Mesendoderm (in vitro differentiated cells): ENCODE measurements around the gene ICAM5.

Experiments
- DNase-seq: peaks from one replicate; pipeline ENCODE4 v3.0.0; 2013
- H2AK5ac ChIP-seq: 2 replicates; pipeline ENCODE4 v1.6.1; 2013; ENCODE audit warnings: low read length, inconsistent platforms
- H2BK120ac ChIP-seq: 2 replicates; pipeline ENCODE4 v1.6.1; 2013; ENCODE audit warnings: low read depth, mild to moderate bottlenecking, low read length, moderate library complexity, mixed read lengths
- H2BK15ac ChIP-seq: replicated peaks from 2 replicates; pipeline ENCODE4 v1.6.1; 2013; ENCODE audit warnings: low read depth, mild to moderate bottlenecking, moderate library complexity
- H2BK5ac ChIP-seq: 2 replicates; pipeline ENCODE4 v1.6.1; 2013; ENCODE audit warnings: low read length, inconsistent platforms
- H3K18ac ChIP-seq: 2 replicates; pipeline ENCODE4 v1.6.1; 2013; ENCODE audit warnings: mild to moderate bottlenecking, low read length, mixed read lengths
- H3K23ac ChIP-seq: one replicate; pipeline ENCODE4 v1.6.1; 2013; ENCODE audit warnings: low read length
- H3K27ac ChIP-seq: 2 replicates; pipeline ENCODE4 v1.5.1; 2013; ENCODE audit warnings: low read depth, mild to moderate bottlenecking, inconsistent platforms, low read length, moderate library complexity
- H3K27me3 ChIP-seq: 2 replicates; pipeline ENCODE4 v1.6.1; 2013; ENCODE audit warnings: low read length, control low read depth, mild to moderate bottlenecking, inconsistent platforms; ENCODE audit not compliant: insufficient read depth, poor library complexity
- H3K36me3 ChIP-seq: 2 replicates; pipeline ENCODE4 v1.6.1; 2013; ENCODE audit warnings: low read length, inconsistent platforms; ENCODE audit not compliant: control insufficient read depth, insufficient read depth
- H3K4ac ChIP-seq: one replicate; pipeline ENCODE4 v1.6.1; 2013; ENCODE audit warnings: low read depth, mild to moderate bottlenecking, low read length, moderate library complexity
- H3K4me1 ChIP-seq: 2 replicates; pipeline ENCODE4 v1.6.1; 2013; ENCODE audit warnings: low read depth, low read length, inconsistent platforms; ENCODE audit not compliant: control insufficient read depth
- H3K4me2 ChIP-seq: 2 replicates; pipeline ENCODE4 v1.6.1; 2013; ENCODE audit warnings: low read length
- H3K4me3 ChIP-seq: 2 replicates; pipeline ENCODE4 v1.5.1; 2013; ENCODE audit warnings: mild to moderate bottlenecking, low read length
- H3K56ac ChIP-seq: one replicate; pipeline ENCODE4 v1.6.1; 2013; ENCODE audit warnings: low read length
- H3K79me1 ChIP-seq: 2 replicates; pipeline ENCODE4 v1.6.1; 2013; ENCODE audit warnings: low read length, inconsistent platforms
- H3K79me2 ChIP-seq: 2 replicates; pipeline ENCODE4 v1.6.1; 2013; ENCODE audit warnings: mild to moderate bottlenecking, low read length; ENCODE audit not compliant: control insufficient read depth, insufficient read depth
- H3K9ac ChIP-seq: 2 replicates; pipeline ENCODE4 v1.6.1; 2013; ENCODE audit warnings: low read length, inconsistent platforms
- H4K5ac ChIP-seq: one replicate; pipeline ENCODE4 v1.6.1; 2013; ENCODE audit warnings: low read length
- H4K8ac ChIP-seq: one replicate; pipeline ENCODE4 v1.6.1; 2013; ENCODE audit warnings: low read depth, mild to moderate bottlenecking, control low read depth, low read length, moderate library complexity
- WGBS: extraction: QIAGEN DNeasy Blood & Tissue Kit; methylation state at CpG from one replicate; pipeline ENCODE4 v1.1.7; 2013; ENCODE audit warnings: low lambda C conversion rate, missing lambda C conversion rate; ENCODE audit not compliant: insufficient coverage; ENCODE audit errors: extremely low coverage; 5-methylcytosine and 5-hydroxymethylcytosine counted together

The ICAM5 gene

GRCh38 chr19:10309423-10309822 lies 19.7 kb downstream of the ICAM5 start, which contains the start of gene ZGLP1:
ZGLP1 (minus strand) TSS chr19:10309815.
- Histone ChIP-seq H3K27me3 (no peaks in the 10 kb centered on the region), H2BK120ac (no peak within 1 kb of the TSS), H3K27ac (no peak within 1 kb of the TSS), H3K4me2 (no peak within 1 kb of the TSS), H3K18ac (no peak within 1 kb of the TSS), H2BK5ac (no peak within 1 kb of the TSS), H4K5ac (no peak within 1 kb of the TSS), H2AK5ac (no peak within 1 kb of the TSS), H3K4me3 (no peak within 1 kb of the TSS), H3K79me2 (no peaks in the 10 kb centered on the region), H3K23ac (no peak within 1 kb of the TSS), H3K4ac (no peak within 1 kb of the TSS), H3K79me1 (no peaks in the 10 kb centered on the region), H3K4me1 (no peaks in the 10 kb centered on the region), H2BK15ac (no peak within 1 kb of the TSS), H3K56ac (no peak within 1 kb of the TSS), H3K36me3 (no peaks in the 10 kb centered on the region), H4K8ac (no peak within 1 kb of the TSS), H3K9ac (no peak within 1 kb of the TSS)
- DNase-seq, result no peak
- WGBS, result no CpG with 5 or more reads among the region's 24 CpGs

GRCh38 chr19:10315335-10316214 lies 25.8 kb downstream of the ICAM5 start, which contains the start of gene FDX2:
FDX2 (minus strand) TSS chr19:10316015; CDS start chr19:10315996, 19 bp downstream.
- peak; percentile 91 for DNase-seq
- H2BK15ac ChIP-seq, result no peak within 1 kb of the TSS
- H3K36me3 ChIP-seq, result peaks cover 6% of the 10 kb centered on the region
- peak within 1 kb of the TSS; percentile 79 for H3K4me3 ChIP-seq
- no peak within 1 kb of the TSS for H2BK5ac ChIP-seq
- H4K8ac ChIP-seq, result no peak within 1 kb of the TSS
- H2BK120ac ChIP-seq, result no peak within 1 kb of the TSS
- H2AK5ac ChIP-seq, result no peak within 1 kb of the TSS
- H3K4me2 ChIP-seq, result peak within 1 kb of the TSS; percentile 88
- peak within 1 kb of the TSS; percentile 90 for H3K56ac ChIP-seq
- H3K79me1 ChIP-seq, result no peaks in the 10 kb centered on the region
- peak within 1 kb of the TSS; percentile 6 for H3K4ac ChIP-seq
- H3K27me3 ChIP-seq, result no peaks in the 10 kb centered on the region
- H4K5ac ChIP-seq, result no peak within 1 kb of the TSS
- H3K4me1 ChIP-seq, result no peaks in the 10 kb centered on the region
- H3K18ac ChIP-seq, result peak within 1 kb of the TSS; percentile 52
- no CpG with 5 or more reads among the region's 55 CpGs for WGBS
- H3K27ac ChIP-seq, result no peak within 1 kb of the TSS
- H3K9ac ChIP-seq, result peak within 1 kb of the TSS; percentile 76
- no peaks in the 10 kb centered on the region for H3K79me2 ChIP-seq
- H3K23ac ChIP-seq, result no peak within 1 kb of the TSS

DNA sequence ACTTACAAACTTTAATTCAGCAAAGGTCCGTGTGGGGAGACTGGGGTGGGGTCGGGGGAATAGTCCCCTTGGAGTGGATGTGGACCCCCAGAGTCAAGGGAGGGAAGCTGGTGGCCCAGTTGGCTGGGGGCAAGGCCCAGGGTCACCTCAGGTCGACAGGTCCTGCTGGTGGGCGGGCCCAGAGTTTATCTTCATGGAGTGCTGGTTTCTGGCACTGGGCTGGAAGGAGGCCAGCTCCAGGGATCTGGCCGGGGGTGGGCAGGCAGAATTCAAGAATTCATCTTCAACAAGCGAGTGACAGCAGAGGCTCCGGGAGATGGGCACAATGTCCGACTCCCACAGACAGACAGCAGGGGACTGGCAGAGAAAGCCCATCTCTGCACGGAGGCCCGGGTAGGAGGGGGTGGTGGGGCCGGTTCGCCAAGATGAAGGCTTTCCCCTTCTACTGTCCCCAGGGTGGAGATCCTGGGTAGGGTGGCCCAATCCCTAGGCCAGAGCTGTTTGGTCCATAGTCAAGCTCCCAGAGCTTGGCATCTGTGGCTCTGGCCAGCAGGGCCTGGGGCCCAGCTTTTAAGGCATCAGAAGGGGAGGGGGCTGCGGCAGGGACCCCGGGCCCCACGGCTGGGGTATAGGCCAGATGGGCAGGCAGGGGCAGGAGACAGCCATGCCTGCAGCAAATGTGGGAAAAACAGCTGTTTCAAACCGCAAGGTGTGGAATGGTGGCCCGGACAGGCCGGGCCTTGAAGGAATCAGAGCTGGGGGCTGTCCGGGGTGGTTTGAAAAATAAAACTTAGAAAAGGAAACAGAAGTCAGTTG lies 26.7 kb downstream of the ICAM5 start:
- Histone ChIP-seq H4K8ac (no peak overlapping the region), H3K23ac (no peak overlapping the region), H3K4me3 (no peak overlapping the region), H2BK15ac (no peak overlapping the region), H2BK120ac (no peak overlapping the region), H2AK5ac (no peak overlapping the region), H3K4me1 (no peaks in the 10 kb centered on the region), H3K36me3 (peaks cover 6% of the 10 kb centered on the region), H2BK5ac (no peak overlapping the region), H3K18ac (no peak overlapping the region), H3K79me2 (no peaks in the 10 kb centered on the region), H3K9ac (peak overlapping the region; percentile 55), H4K5ac (no peak overlapping the region), H3K27me3 (no peaks in the 10 kb centered on the region), H3K4ac (no peak overlapping the region), H3K4me2 (no peak overlapping the region), H3K79me1 (no peaks in the 10 kb centered on the region), H3K27ac (no peak overlapping the region), H3K56ac (peak overlapping the region; percentile 57)
- no peak for DNase-seq
- no CpG with 5 or more reads among the region's 19 CpGs for WGBS

GRCh38 chr19:10317045-10317856 lies 27.5 kb downstream of the ICAM5 start:
- DNase-seq, result no peak
- no peaks in the 10 kb centered on the region for H3K79me1 ChIP-seq
- no peak overlapping the region for H3K4me2 ChIP-seq
- H3K27me3 ChIP-seq, result no peaks in the 10 kb centered on the region
- no peaks in the 10 kb centered on the region for H3K79me2 ChIP-seq
- no peak overlapping the region for H2BK5ac ChIP-seq
- H4K8ac ChIP-seq, result no peak overlapping the region
- no peak overlapping the region for H3K4me3 ChIP-seq
- no peak overlapping the region for H2AK5ac ChIP-seq
- no peak overlapping the region for H3K9ac ChIP-seq
- no peak overlapping the region for H3K27ac ChIP-seq
- no CpG with 5 or more reads among the region's 29 CpGs for WGBS
- H2BK120ac ChIP-seq, result no peak overlapping the region
- H3K23ac ChIP-seq, result no peak overlapping the region
- H3K36me3 ChIP-seq, result peaks cover 11% of the 10 kb centered on the region
- no peak overlapping the region for H2BK15ac ChIP-seq
- H3K56ac ChIP-seq, result no peak overlapping the region
- H3K18ac ChIP-seq, result no peak overlapping the region
- H3K4ac ChIP-seq, result no peak overlapping the region
- H4K5ac ChIP-seq, result no peak overlapping the region
- H3K4me1 ChIP-seq, result no peaks in the 10 kb centered on the region

GRCh38 chr19:10317857-10318462 lies 28.2 kb downstream of the ICAM5 start:
- H3K79me2 ChIP-seq, result no peaks in the 10 kb centered on the region
- H3K27ac ChIP-seq, result no peak overlapping the region
- H3K56ac ChIP-seq, result no peak overlapping the region
- no peak overlapping the region for H2AK5ac ChIP-seq
- no peaks in the 10 kb centered on the region for H3K27me3 ChIP-seq
- H3K4me1 ChIP-seq, result no peaks in the 10 kb centered on the region
- H3K36me3 ChIP-seq, result peaks cover 11% of the 10 kb centered on the region
- no peak overlapping the region for H3K4me2 ChIP-seq
- H4K8ac ChIP-seq, result no peak overlapping the region
- no peak overlapping the region for H2BK120ac ChIP-seq
- no peak for DNase-seq
- H3K18ac ChIP-seq, result no peak overlapping the region
- no peak overlapping the region for H3K4ac ChIP-seq
- no peak overlapping the region for H2BK5ac ChIP-seq
- no peak overlapping the region for H4K5ac ChIP-seq
- H3K9ac ChIP-seq, result no peak overlapping the region
- no peak overlapping the region for H2BK15ac ChIP-seq
- H3K23ac ChIP-seq, result no peak overlapping the region
- H3K4me3 ChIP-seq, result no peak overlapping the region
- no peaks in the 10 kb centered on the region for H3K79me1 ChIP-seq
- WGBS, result no CpG with 5 or more reads among the region's 15 CpGs
